Activated CD4-positive, alpha-beta T cell treated with anti-CD3 and anti-CD28 coated beads for 24 hours (primary cell): Measurements from ENCODE around the gene AKR1C8.
"Not testable (repeated sequence)": the region's sequence is repeated elsewhere in the genome, so short reads cannot be mapped to it uniquely, and the experiment has no call there.

Experiments
- DNase-seq, 2 donors: peaks; one replicate each; pipeline ENCODE4 v3.0.0-alpha.2; 2020; ENCODE audit warnings: low read depth in 2 of 2

AKR1C8 gene

DNA sequence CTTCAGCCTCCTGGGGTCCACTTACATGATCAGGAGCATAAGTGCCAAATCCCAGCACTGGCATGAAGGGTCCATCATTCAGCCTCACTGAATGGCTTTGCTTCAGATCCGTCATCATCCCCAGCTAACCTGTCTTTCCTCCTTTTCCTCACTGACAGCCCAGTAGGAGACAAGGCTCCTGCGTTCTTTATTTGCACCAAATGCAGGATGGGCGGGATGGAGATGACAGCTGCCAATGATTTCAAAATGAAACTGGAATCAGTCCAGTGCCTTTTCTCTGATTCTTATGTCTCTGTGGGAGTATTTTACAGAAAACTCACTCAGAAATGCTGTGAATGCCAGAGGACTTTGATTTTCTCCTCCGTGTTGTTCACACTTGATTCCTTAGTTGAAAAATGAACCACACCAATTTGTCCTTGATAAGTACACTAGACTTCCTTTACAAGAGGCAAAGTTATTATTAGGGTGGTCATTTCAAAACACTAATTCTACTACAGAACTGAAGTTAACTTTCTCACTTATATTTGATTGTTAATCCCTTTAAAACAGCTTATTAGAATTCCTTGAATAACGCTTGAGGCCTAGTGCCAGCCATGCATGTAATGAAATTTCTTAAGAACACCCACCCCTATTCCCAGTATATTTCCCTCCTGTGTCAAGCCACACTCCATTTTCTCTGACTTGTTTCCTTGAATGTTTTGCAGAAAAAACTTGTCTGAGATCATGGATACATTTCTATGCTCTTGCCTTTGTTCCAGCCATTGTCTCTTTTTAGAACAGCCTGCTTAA is at the start of gene AKR1C8:
TSS of gene AKR1C8 (minus strand) at position 164 of the 789 bp plus-strand sequence. CDS start at position 118, 46 bp downstream.
- DNase-seq, result no peak

GRCh38 chr10:5234106-5234860 is 49.3 kb upstream of the AKR1C8 start:
- DNase-seq, result no peak

- no peak for DNase-seq
Observed at GRCh38 chr10:5233324-5233723, 48.4 kb upstream of the AKR1C8 start.

DNA sequence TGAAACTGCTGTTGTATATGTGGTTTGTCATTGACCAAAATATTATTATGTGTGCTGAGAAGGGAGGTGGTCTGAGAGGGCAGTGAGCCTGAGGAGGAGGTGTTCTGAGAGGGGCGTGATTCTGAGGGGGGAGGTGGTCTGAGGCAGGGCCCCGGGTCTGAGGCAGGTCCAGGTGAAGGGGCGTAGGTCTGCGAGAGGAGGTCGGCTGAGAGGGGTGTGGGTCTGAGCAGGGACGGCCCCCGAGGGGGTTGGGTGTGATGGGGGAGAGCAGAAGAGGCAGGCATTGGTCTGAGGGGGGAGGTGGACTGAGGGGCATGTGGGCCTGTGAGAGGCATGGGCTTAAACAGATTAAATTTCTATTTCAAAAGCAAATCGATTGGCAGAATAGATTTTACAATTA is 44.1 kb upstream of the AKR1C8 start:
- DNase-seq, result no peak

- not testable (repeated sequence) for DNase-seq
Observed at GRCh38 chr10:5222942-5223341, 38.0 kb upstream of the AKR1C8 start.

GRCh38 chr10:5219262-5219661 is 34.3 kb upstream of the AKR1C8 start:
- DNase-seq, result no peak

DNA sequence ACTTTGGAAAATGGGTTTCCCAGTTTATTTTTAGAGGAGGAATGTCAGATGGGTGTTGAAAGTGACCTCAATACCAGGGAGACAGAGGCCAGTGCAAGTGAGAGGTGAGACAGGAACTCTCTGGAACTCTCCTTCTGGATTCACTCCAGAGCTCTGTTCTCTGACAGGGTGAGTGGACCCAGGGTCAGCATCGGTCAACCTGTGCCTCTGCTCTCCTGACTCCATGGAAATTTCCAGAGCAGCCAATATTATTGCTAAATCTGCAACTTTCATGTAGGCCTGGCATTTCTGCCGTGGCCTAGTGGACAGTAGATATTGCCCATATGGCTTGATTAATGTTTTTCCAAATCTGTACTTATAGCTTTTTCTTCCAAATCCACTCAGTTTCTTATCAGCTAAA is 31.9 kb upstream of the AKR1C8 start:
- DNase-seq, result no peak

DNA sequence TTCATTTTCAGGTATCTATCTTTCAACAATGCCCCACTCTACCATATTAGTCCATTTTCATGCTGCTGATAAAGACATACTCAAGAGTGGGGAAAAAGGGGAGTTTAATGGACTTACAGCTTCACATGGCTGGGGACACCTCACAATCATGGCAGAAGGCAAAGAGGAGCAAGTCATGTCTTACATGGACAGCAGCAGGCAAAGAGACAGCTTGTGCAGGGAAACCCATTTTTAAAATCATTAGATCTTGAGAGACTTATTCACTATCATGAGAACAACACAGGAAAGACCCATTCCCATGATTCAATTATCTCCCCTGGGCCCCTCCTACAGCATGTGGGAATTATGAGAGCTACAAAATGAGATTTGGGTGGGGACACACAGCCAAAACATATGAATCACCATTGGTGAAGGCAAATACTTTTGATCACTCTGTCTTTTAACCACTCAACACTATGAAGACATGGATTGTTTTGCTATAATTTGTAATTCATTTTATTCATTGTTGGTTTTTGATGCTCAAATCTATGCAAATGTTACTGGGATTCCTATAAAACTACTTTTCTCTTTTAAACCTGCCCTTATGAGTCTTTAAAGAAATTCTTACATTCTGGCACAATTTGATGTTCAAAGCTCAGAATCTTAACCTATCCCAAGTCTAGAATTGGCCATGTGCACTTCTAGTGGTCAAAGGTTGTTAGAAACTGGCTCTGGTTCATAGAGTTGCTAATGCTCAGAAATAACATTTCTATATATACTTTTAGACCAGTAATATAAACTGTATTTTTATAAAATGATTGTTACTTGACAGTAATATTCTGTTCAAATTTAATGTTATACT is 27.0 kb upstream of the AKR1C8 start:
- no peak for DNase-seq

GRCh38 chr10:5210261-5210660 is 25.3 kb upstream of the AKR1C8 start:
- DNase-seq, result not testable (repeated sequence)

DNA sequence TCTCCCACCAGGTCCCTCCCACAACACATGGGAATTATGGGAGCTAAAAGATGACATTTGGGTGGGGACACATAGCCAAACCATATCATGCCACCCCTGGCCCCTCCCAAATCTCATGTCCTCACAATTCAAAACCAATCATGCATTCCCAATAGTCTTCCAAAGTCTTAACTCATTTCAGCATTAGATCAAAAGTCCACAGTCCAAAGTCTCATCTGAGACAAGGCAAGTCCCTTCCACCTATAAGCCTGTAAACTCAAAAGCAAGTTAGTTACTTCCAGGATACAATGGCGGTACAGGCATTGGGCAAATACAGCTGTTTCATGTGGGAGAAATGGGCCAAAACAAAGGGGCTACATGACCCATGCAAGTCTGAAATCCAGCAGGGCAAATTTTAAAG is 24.8 kb upstream of the AKR1C8 start:
- DNase-seq, result not testable (repeated sequence)

DNA sequence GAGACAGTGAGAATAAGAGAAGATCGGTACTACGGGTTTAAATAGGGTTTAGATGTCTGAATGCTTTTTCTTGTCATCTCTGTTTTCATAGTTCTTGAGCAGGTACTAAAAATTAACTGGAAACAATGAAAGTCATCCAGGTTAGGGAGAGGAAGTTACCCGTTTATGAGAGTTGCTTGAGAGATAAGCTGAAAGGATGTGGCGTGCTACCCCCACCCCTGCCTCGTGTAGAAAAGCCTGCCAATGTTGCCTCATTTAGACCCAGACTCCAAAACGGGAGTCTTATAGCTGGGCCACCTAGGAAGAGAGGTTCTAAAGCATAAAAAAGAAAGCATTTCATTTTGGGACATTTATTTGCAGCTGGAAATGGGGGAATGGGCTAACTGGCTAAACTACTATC is 21.8 kb upstream of the AKR1C8 start:
- no peak for DNase-seq

- DNase-seq, result no peak
Observed at GRCh38 chr10:5199398-5199797, 14.4 kb upstream of the AKR1C8 start.

DNA sequence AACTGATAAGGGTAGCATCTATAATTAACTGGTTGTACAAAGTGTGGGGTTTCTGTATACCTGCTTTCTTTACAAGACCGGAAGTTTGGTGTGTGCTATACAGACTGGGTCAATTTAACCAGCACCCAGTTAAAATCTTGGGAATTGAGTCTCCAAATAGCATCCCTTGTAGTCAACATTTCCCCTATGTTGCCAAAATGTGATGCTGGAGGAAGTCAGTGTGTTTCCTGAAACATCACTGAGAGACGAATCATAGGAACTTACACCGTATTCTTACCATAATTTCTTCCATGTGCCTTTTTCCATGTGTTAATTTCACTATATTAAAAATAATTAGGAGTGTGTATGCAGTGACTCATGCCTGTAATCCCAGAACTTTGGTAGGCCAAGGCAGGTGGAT is 13.4 kb upstream of the AKR1C8 start:
- no peak for DNase-seq

- DNase-seq, result no peak
Observed at GRCh38 chr10:5196702-5197113, 11.8 kb upstream of the AKR1C8 start, which contains the start of gene AKR1C4. Gene AKR1C4 (plus strand): TSS chr10:5196837. CDS start chr10:5196868, 31 bp downstream.

- DNase-seq, result no peak
Observed at GRCh38 chr10:5195727-5196374, 10.9 kb upstream of the AKR1C8 start.

- DNase-seq, result no peak
Observed at GRCh38 chr10:5194431-5194830, 9.5 kb upstream of the AKR1C8 start.

- no peak for DNase-seq
Observed at GRCh38 chr10:5188358-5188757, 3.4 kb upstream of the AKR1C8 start.

GRCh38 chr10:5187867-5188266 is 2.9 kb upstream of the AKR1C8 start:
- no peak for DNase-seq

DNA sequence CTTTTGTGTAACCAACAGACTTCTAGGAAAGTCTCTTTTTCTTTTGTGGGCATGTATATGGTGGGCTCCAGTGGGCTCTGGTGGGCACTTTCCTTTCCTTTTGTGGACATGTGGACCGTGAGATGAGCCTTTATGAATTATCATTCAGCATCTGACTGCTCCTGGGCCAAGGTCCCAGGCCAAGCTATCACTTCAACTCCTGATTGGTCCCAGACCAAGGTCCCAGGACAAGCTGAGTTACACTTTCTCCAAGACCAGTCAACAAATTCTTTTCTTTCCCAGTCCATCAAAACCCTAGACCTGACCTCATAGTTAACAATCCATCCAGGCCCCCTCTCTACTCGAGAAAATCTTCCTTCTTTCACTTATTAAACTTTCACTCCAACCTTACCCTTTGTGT is 1.0 kb downstream of the AKR1C8 start:
- no peak for DNase-seq

DNA sequence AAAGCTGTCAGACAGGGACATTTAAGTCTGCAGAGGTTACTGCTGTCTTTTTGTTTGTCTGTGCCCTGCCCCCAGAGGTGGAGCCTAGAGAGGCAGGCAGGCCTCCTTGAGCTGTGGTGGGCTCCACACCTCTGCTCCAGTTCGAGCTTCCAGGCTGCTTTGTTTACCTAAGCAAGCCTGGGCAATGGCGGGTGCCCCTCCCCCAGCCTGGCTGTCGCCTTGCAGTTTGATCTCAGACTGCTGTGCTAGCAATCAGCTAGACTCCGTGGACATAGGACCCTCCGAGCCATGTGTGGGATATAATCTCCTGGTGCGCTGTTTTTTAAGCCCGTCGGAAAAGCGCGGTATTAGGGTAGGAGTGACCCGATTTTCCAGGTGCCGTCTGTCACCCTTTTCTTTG is 4.4 kb downstream of the AKR1C8 start:
- not testable (repeated sequence) for DNase-seq

- DNase-seq, result not testable (repeated sequence)
Observed at GRCh38 chr10:5175581-5175980, 9.4 kb downstream of the AKR1C8 start.
